ENCODE results near the gene FRMPD2. TPM values are rescaled to one million over a fixed set of nuclear protein-coding genes. Genes with fewer than 3 reads are reported as not detected.

The FRMPD2 gene
- total and polyA plus RNA-seq, 2 donors (not counting 3 experiments of a cell fraction or from before 2014, with no cell fraction given): 0.42 TPM; not detected in 1

GRCh38 chr10:48213047-48213446, 61.4 kb downstream of the FRMPD2 start:
- no peak overlapping the region for H2AFZ ChIP-seq (ENCODE audit: low read depth, low read length)
- dilution Hi-C loops (cut with MboI; ENCODE audit: extremely low pct_ligation_motif_present, low sequenced_read_pairs): no loop called here
- BruUV-seq (replicated peaks): no TSS peak
- ChIA-PET CTCF (no interaction called here), POLR2A (no interaction called here)
- intact Hi-C loops (cut with micrococcal nuclease): no loop called here
- H3K27me3 ChIP-seq (ENCODE audit: control insufficient read depth in 2 of 2, insufficient read depth in 2 of 2, low read length in 2 of 2): peaks cover 0 to 3% of the 10 kb centered on the region in 2 experiments
- no peaks in the 10 kb centered on the region for H3K9me1 ChIP-seq (replicated peaks; ENCODE audit: control insufficient read depth, extremely low read depth, insufficient read depth, low read length)
- no peak overlapping the region for H3K4me2 ChIP-seq (ENCODE audit: insufficient read depth, low read length)
- no peaks in the 10 kb centered on the region for H3K36me3 ChIP-seq (ENCODE audit: control insufficient read depth in 2 of 2, extremely low read depth in 1 of 2, insufficient read depth in 2 of 2, low read length in 2 of 2)
- DNase-seq (ENCODE audit: low read depth, low spot score): no peak
- H4K20me1 ChIP-seq (replicated peaks; ENCODE audit: control insufficient read depth, extremely low read depth, insufficient read depth, low read length): no peaks in the 10 kb centered on the region
- no peak overlapping the region for H3K4me3 ChIP-seq (replicated peaks in 1 of 3; ENCODE audit: insufficient read depth in 1 of 3, low read depth in 1 of 3, low read length in 3 of 3)
- no peaks in the 10 kb centered on the region for H3K4me1 ChIP-seq (ENCODE audit: control insufficient read depth, extremely low read depth, insufficient read depth, low read length)
- no peaks in the 10 kb centered on the region for H3K79me2 ChIP-seq (ENCODE audit: control insufficient read depth, insufficient read depth, low read length)
- TF ChIP-seq EZH2 (IDR thresholded peaks at IDR 0.05; ENCODE audit: borderline replicate concordance, low read depth, low read length, severe bottlenecking) (no peak), POLR2AphosphoS5 (IDR thresholded peaks at IDR 0.05; ENCODE audit: insufficient read depth, low read depth, low read length) (no peak), MAX (IDR thresholded peaks at IDR 0.05; ENCODE audit: insufficient read depth, insufficient read length) (no peak), CTCF (IDR thresholded peaks at IDR 0.05; ENCODE audit: extremely low read depth in 1 of 2, insufficient read depth in 1 of 2, low read depth in 1 of 2, low read length in 2 of 2) (no peak), POLR2A (IDR thresholded peaks at IDR 0.05; ENCODE audit: low read depth, low read length) (no peak), JUN (IDR thresholded peaks at IDR 0.05; ENCODE audit: borderline replicate concordance, insufficient read depth, insufficient read length, low read depth) (no peak), GATA2 (IDR thresholded peaks at IDR 0.05; ENCODE audit: insufficient read depth, insufficient read length, low read depth, low read length) (no peak), FOS (IDR thresholded peaks at IDR 0.05; ENCODE audit: borderline replicate concordance, insufficient read depth, low read length) (no peak), MYC (IDR thresholded peaks at IDR 0.05; ENCODE audit: low read depth, low read length) (no peak)
- FAIRE-seq: no peak
- H3K9ac ChIP-seq (replicated peaks; ENCODE audit: extremely low read depth, insufficient read depth, low read length): no peak overlapping the region
- no peak overlapping the region for H3K27ac ChIP-seq (ENCODE audit: insufficient read depth, low read depth, low read length)
- H3K9me3 ChIP-seq (replicated peaks; ENCODE audit: control insufficient read depth, insufficient read depth, low read length): no peaks in the 10 kb centered on the region

Data from endothelial cell of umbilical vein (primary cell).